K562 (cell line): ENCODE results near the gene MAGI2. TPM values are rescaled to one million over a fixed set of nuclear protein-coding genes. Genes with fewer than 3 reads are reported as not detected.

Experiments used
- ATAC-seq: fragments of 200-7000 bp; cut with Tn5 transposase; 3 replicates; pipeline ENCODE4 v1.9.1; 2020; ENCODE audit warnings: moderate library complexity
- BruUV-seq: library from RNA; stranded (reverse); fragments of 400-500 nt; replicated peaks from 2 replicates; lab custom pipeline; 2021; lab: Mats Ljungman, UMichigan
- CTCF ChIA-PET: fragments of 300-600 bp; formaldehyde crosslinking; extraction: SDS; loops from one replicate; lab custom pipeline; 2021; ENCODE audit warnings: low intra/inter-chr PET ratio; lab: Yijun Ruan, JAX
- POLR2A ChIA-PET: fragments of 300-600, 350-650 bp; sonication (Branson Sonifier 250); formaldehyde crosslinking; extraction: SDS; loops from one replicate; lab custom pipeline; 2021; ENCODE audit warnings: antibody characterized with exemption, inconsistent platforms; lab: Yijun Ruan, JAX
- DNase-seq, 4 experiments: peaks; one replicate each; pipeline versions ENCODE4 v3.0.0 to v3.0.0-alpha.2; 2011 to 2018; ENCODE audit warnings: low spot score in 3 of 4, mixed read lengths in 3 of 4; ENCODE audit errors: extremely low read depth in 1 of 4
- FAIRE-seq: peaks from 2 replicates; lab custom pipeline; 2011; peaks lifted over from hg19 to GRCh38; lab: Jason Lieb, UNC
- H2AFZ ChIP-seq: 2 replicates; pipeline ENCODE4 v1.6.0; 2011; ENCODE audit warnings: low read depth, low read length, control low read depth, inconsistent platforms
- H3K27ac ChIP-seq: fragments of 200-600 bp; 3 replicates; pipeline ENCODE4 v1.8.0; 2011; ENCODE audit warnings: low read depth, mild to moderate bottlenecking, control low read depth, inconsistent platforms, low read length, moderate library complexity, mixed read lengths; ENCODE audit errors: extremely low read depth
- H3K27me3 ChIP-seq, 2 experiments: fragments of 300-600 bp in 1 of 2; 2 replicates in 1 of 2; 3 replicates in 1 of 2; pipeline versions ENCODE4 v1.6.0 to v1.8.0; 2011; ENCODE audit warnings: inconsistent platforms in 2 of 2, low read length in 2 of 2, mild to moderate bottlenecking in 1 of 2, mixed read lengths in 1 of 2, moderate library complexity in 1 of 2; ENCODE audit not compliant: control insufficient read depth in 2 of 2, insufficient read depth in 2 of 2
- H3K36me3 ChIP-seq: fragments of 300-600 bp; 3 replicates; pipeline ENCODE4 v1.8.0; 2011; ENCODE audit warnings: mild to moderate bottlenecking, low read length, inconsistent platforms; ENCODE audit not compliant: control insufficient read depth, insufficient read depth
- H3K4me1 ChIP-seq, 2 experiments: fragments of 200-600 bp in 1 of 2; replicated peaks in 1 of 2; 2 replicates in 1 of 2; 3 replicates in 1 of 2; pipeline versions ENCODE4 v1.5.1 to v1.8.0; 2011; ENCODE audit warnings: inconsistent platforms in 2 of 2, low read length in 2 of 2, mild to moderate bottlenecking in 1 of 2, mixed read lengths in 1 of 2, moderate library complexity in 1 of 2; ENCODE audit not compliant: control insufficient read depth in 2 of 2, insufficient read depth in 2 of 2
- H3K4me2 ChIP-seq: 2 replicates; pipeline ENCODE4 v1.6.1; 2011; ENCODE audit warnings: low read length, control low read depth, inconsistent platforms, mixed read lengths; ENCODE audit not compliant: insufficient read depth
- H3K4me3 ChIP-seq: fragments of 200-600 bp; sonication (generic), shearing (Covaris generic); 2 replicates; pipeline ENCODE4 v1.5.1; 2016; ENCODE audit warnings: control low read depth, inconsistent platforms
- H3K79me2 ChIP-seq: fragments of 200-600 bp; 3 replicates; pipeline ENCODE4 v1.8.0; 2011; ENCODE audit warnings: low read length, inconsistent platforms; ENCODE audit not compliant: control insufficient read depth, insufficient read depth
- H3K9ac ChIP-seq, 2 experiments: 2 replicates each; pipeline versions ENCODE4 v1.6.0 to v1.6.1; 2011; ENCODE audit warnings: low read depth in 2 of 2, low read length in 2 of 2, control low read depth in 1 of 2, inconsistent platforms in 1 of 2, mild to moderate bottlenecking in 1 of 2, mixed read lengths in 1 of 2; ENCODE audit not compliant: insufficient read depth in 1 of 2
- H3K9me1 ChIP-seq: one replicate; pipeline ENCODE4 v1.6.0; 2011; ENCODE audit warnings: inconsistent platforms, mild to moderate bottlenecking, low read length, moderate library complexity; ENCODE audit not compliant: control insufficient read depth, insufficient read depth
- H3K9me3 ChIP-seq: replicated peaks from 2 replicates; pipeline ENCODE4 v1.5.1; 2011; ENCODE audit warnings: low read depth, low read length, inconsistent platforms; ENCODE audit not compliant: control insufficient read depth, insufficient read depth
- H4K20me1 ChIP-seq: replicated peaks from 2 replicates; pipeline ENCODE4 v1.6.1; 2011; ENCODE audit warnings: low read length, inconsistent platforms, mixed read lengths; ENCODE audit not compliant: control insufficient read depth, insufficient read depth
- HDAC3 ChIP-seq: fragments of 450-650 bp; IDR thresholded peaks from 2 replicates; pipeline ENCODE4 v1.6.1; 2018; ENCODE audit warnings: borderline replicate concordance, mild to moderate bottlenecking, moderate library complexity; ENCODE audit not compliant: partially characterized antibody
- MCM7 ChIP-seq, 2 experiments: fragments of 450-650 bp; IDR thresholded peaks; 2 replicates each; pipeline ENCODE4 v1.6.1; 2016 to 2018
- PKNOX1 ChIP-seq: fragments of 450-650 bp; IDR thresholded peaks from 2 replicates; pipeline ENCODE4 v1.6.1; 2016
- TAF7 ChIP-seq: fragments of 450-650 bp; IDR thresholded peaks from 2 replicates; pipeline ENCODE4 v1.6.1; 2016; ENCODE audit warnings: missing genetic modification characterization, missing compliant biosample characterization
- TEAD1 ChIP-seq, 2 experiments: fragments of 450-650 bp in 1 of 2; sonication (generic) in 1 of 2; formaldehyde crosslinking; IDR thresholded peaks; 2 replicates each; pipeline versions ENCODE4 v1.4.0 to v1.8.0; 2020 to 2022; ENCODE audit warnings: mild to moderate bottlenecking in 2 of 2, missing genetic modification reagents in 1 of 2
- ZKSCAN1 ChIP-seq: fragments of 150-350 bp; IDR thresholded peaks from 2 replicates; pipeline ENCODE4 v1.6.1; 2016; ENCODE audit warnings: low read depth, low read length
- ZNF143 ChIP-seq: sonication (generic); formaldehyde crosslinking; IDR thresholded peaks from 2 replicates; pipeline ENCODE4 v1.9.0; 2022; ENCODE audit warnings: mild to moderate bottlenecking, missing genetic modification reagents
- WGBS: fragments of 100-300 bp; shearing (Covaris generic); methylation state at CpG from one replicate; pipeline ENCODE4 v1.1.6; 2016; ENCODE audit warnings: low coverage, mixed read lengths; ENCODE audit not compliant: insufficient coverage; ENCODE audit errors: missing lambda C conversion rate; 5-methylcytosine and 5-hydroxymethylcytosine counted together
- in situ Hi-C: fragments of 300-500 bp; cut with MboI; formaldehyde crosslinking; loops from 4 replicates; pipeline ENCODE4 v1.15.0; 2018; ENCODE audit warnings: inconsistent platforms, mixed read lengths
- intact Hi-C: fragments of 100-400 bp; cut with micrococcal nuclease; formaldehyde crosslinking; loops from 2 replicates; pipeline ENCODE4 v1.14.2; 2022
- polyA plus RNA-seq, 8 experiments: library from polyadenylated mRNA; depleted of rRNA in 4 of 8; stranded (reverse) in 5 of 8; unstranded in 3 of 8; fragments of >200 nt; fragmentation: Nextera tagmentation in 2 of 8; fragmentation: Illumina TruSeq in 1 of 8; extraction: Ambion mirVana in 2 of 8; extraction: Trizol in 1 of 8; gene quantifications; 2 replicates each; pipeline versions ENCODE4 v1.2.1 to v1.2.3, GENCODE V29; 2011 to 2014; ENCODE audit warnings: inconsistent platforms in 1 of 8, missing spikeins in 1 of 8
- total RNA-seq, 7 experiments: library from RNA; depleted of rRNA in 6 of 7; stranded (reverse); fragments of >200 nt in 6 of 7; fragmentation: Illumina TruSeq in 2 of 7; extraction: Trizol in 2 of 7; gene quantifications; 2 replicates each; pipeline versions ENCODE4 v1.2.1 to v1.2.3, GENCODE V29; 2011 to 2021; ENCODE audit warnings: low replicate concordance in 1 of 7

MAGI2 gene
- total and polyA plus RNA-seq, 9 of the 15 experiments (the other 6 are each of a cell fraction or from before 2014, with no cell fraction given), result 0.27 to 1.4 (median 0.70) TPM

GRCh38 chr7:78636727-78637126 is 816.7 kb downstream of the MAGI2 start:
- no peak for TF ChIP-seq HDAC3
- TF ChIP-seq TEAD1 (CRISPR knock-in tag; IDR thresholded peaks at IDR 0.05), result no peak
- TF ChIP-seq MCM7 (IDR thresholded peaks at IDR 0.05), result no peak

GRCh38 chr7:78635026-78635793 is 818.3 kb downstream of the MAGI2 start:
- no peak for ATAC-seq
- no TSS peak for BruUV-seq
- no peak for TF ChIP-seq ZNF143 (CRISPR knock-in tag)
- no peak for TF ChIP-seq TAF7
- TF ChIP-seq PKNOX1, result no peak
- no peak for TF ChIP-seq ZKSCAN1

More at GRCh38 chr7:78636727-78637126, 816.7 kb downstream of the MAGI2 start:
- POLR2A ChIA-PET, result no interaction called here
- FAIRE-seq (no peak), DNase-seq (no peak), ATAC-seq (no peak)
- CTCF ChIA-PET, result no interaction called here
- Histone ChIP-seq H3K79me2 (no peaks in the 10 kb centered on the region), H3K27ac (no peak overlapping the region), H3K9me1 (no peaks in the 10 kb centered on the region), H2AFZ (no peak overlapping the region), H3K27me3 (no peaks in the 10 kb centered on the region), H3K9ac (no peak overlapping the region), H3K4me3 (no peak overlapping the region), H3K4me1 (no peaks in the 10 kb centered on the region), H3K36me3 (no peaks in the 10 kb centered on the region), H3K4me2 (no peak overlapping the region), H3K9me3 (no peaks in the 10 kb centered on the region), H4K20me1 (no peaks in the 10 kb centered on the region)
- no TSS peak for BruUV-seq
- intact Hi-C loops (no loop called here), in situ Hi-C loops (no loop called here)
- 0% methylated on average over 6 of the region's 6 CpGs for WGBS

More at GRCh38 chr7:78635026-78635793, 818.3 kb downstream of the MAGI2 start:
- intact Hi-C loops (no loop called here), in situ Hi-C loops (no loop called here)
- H3K9me1 ChIP-seq, result no peaks in the 10 kb centered on the region
- no peak overlapping the region for H3K9ac ChIP-seq
- no peak overlapping the region for H3K4me3 ChIP-seq
- no peak for FAIRE-seq
- no peak overlapping the region for H2AFZ ChIP-seq
- H3K27ac ChIP-seq, result no peak overlapping the region
- H3K4me1 ChIP-seq, result no peaks in the 10 kb centered on the region
- H3K27me3 ChIP-seq, result no peaks in the 10 kb centered on the region
- DNase-seq, result no peak
- ChIA-PET POLR2A (no interaction called here), CTCF (no interaction called here)
- H3K9me3 ChIP-seq, result no peaks in the 10 kb centered on the region
- H3K36me3 ChIP-seq, result no peaks in the 10 kb centered on the region
- no peaks in the 10 kb centered on the region for H3K79me2 ChIP-seq
- WGBS, result 0% methylated on average over 4 of the region's 4 CpGs
- no peak overlapping the region for H3K4me2 ChIP-seq
- H4K20me1 ChIP-seq, result no peaks in the 10 kb centered on the region
